CD14-positive monocyte (primary cell): ENCODE data around the gene SEC16B. TPM values are rescaled to one million over a fixed set of nuclear protein-coding genes. Genes with fewer than 3 reads are reported as not detected.
"Not testable (repeated sequence)": the region's sequence is repeated elsewhere in the genome, so short reads cannot be mapped to it uniquely, and the experiment has no call there.

Source experiments
- DNase-seq, 3 donors: peaks; one replicate each; pipeline ENCODE4 v3.0.0-alpha.2; 2011 to 2022
- H2AFZ ChIP-seq: 2 replicates; pipeline ENCODE4 v1.6.0; 2012; ENCODE audit warnings: mild to moderate bottlenecking, low read depth, low read length, inconsistent platforms; ENCODE audit not compliant: insufficient read depth, poor library complexity, severe bottlenecking
- H3K27ac ChIP-seq, 2 donors: 1 replicate in 1 of 2; 2 replicates in 1 of 2; pipeline ENCODE4 v1.5.1; 2012 to 2013; ENCODE audit warnings: low read length in 2 of 2, control low read depth in 1 of 2, inconsistent platforms in 1 of 2, low read depth in 1 of 2, mild to moderate bottlenecking in 1 of 2
- H3K27me3 ChIP-seq, 2 donors: one replicate each; pipeline versions ENCODE4 v1.6.0 to v1.6.1; 2011 to 2013; ENCODE audit warnings: low read length in 2 of 2; ENCODE audit not compliant: control insufficient read depth in 2 of 2, insufficient read depth in 2 of 2
- H3K36me3 ChIP-seq, 2 donors: replicated peaks in 1 of 2; 1 replicate in 1 of 2; 2 replicates in 1 of 2; pipeline versions ENCODE4 v1.5.1 to v1.6.1; 2012 to 2013; ENCODE audit warnings: low read length in 2 of 2, control low read depth in 1 of 2, inconsistent platforms in 1 of 2, mild to moderate bottlenecking in 1 of 2; ENCODE audit not compliant: insufficient read depth in 2 of 2, control insufficient read depth in 1 of 2
- H3K4me1 ChIP-seq, 2 donors: 1 replicate in 1 of 2; 2 replicates in 1 of 2; pipeline versions ENCODE4 v1.5.1 to v1.6.1; 2012 to 2013; ENCODE audit warnings: low read length in 2 of 2, control low read depth in 1 of 2, inconsistent platforms in 1 of 2, mild to moderate bottlenecking in 1 of 2, moderate library complexity in 1 of 2; ENCODE audit not compliant: insufficient read depth in 2 of 2, control insufficient read depth in 1 of 2
- H3K4me2 ChIP-seq: replicated peaks from 2 replicates; pipeline ENCODE3; 2012; ENCODE audit warnings: low read length, moderate library complexity, mild to moderate bottlenecking; ENCODE audit not compliant: poor library complexity, severe bottlenecking; ENCODE audit errors: extremely low read depth
- H3K4me3 ChIP-seq, 3 experiments: fragments of 200-600 bp in 1 of 3; sonication (generic) in 1 of 3; replicated peaks in 1 of 3; 1 replicate in 2 of 3; 2 replicates in 1 of 3; pipeline ENCODE4 v1.5.1; 2011 to 2013; ENCODE audit warnings: low read length in 3 of 3, mild to moderate bottlenecking in 3 of 3, control low read depth in 2 of 3, low read depth in 2 of 3, inconsistent platforms in 1 of 3, moderate library complexity in 1 of 3
- H3K79me2 ChIP-seq: 2 replicates; pipeline ENCODE4 v1.6.0; 2012; ENCODE audit warnings: mild to moderate bottlenecking, control low read depth, inconsistent platforms, low read length, moderate library complexity; ENCODE audit not compliant: insufficient read depth
- H3K9ac ChIP-seq: 2 replicates; pipeline ENCODE4 v1.6.0; 2017; ENCODE audit warnings: low read length, mild to moderate bottlenecking; ENCODE audit not compliant: insufficient read depth, poor library complexity, severe bottlenecking
- H3K9me3 ChIP-seq, 2 donors: replicated peaks in 1 of 2; 1 replicate in 1 of 2; 2 replicates in 1 of 2; pipeline versions ENCODE4 v1.5.1 to v1.6.1; 2012 to 2013; ENCODE audit warnings: low read length in 2 of 2, control low read depth in 1 of 2; ENCODE audit not compliant: control insufficient read depth in 1 of 2, insufficient read depth in 1 of 2
- H4K20me1 ChIP-seq: 2 replicates; pipeline ENCODE4 v1.6.0; 2012; ENCODE audit warnings: mild to moderate bottlenecking, low read length, control low read depth, moderate library complexity; ENCODE audit not compliant: insufficient read depth
- H3K27ac Mint-ChIP-seq, 7 donors: one replicate each; pipeline ENCODE4 v1.8.0; 2020; ENCODE audit warnings: mild to moderate bottlenecking in 7 of 7, mixed read lengths in 7 of 7, moderate library complexity in 6 of 7, inconsistent platforms in 2 of 7
- H3K27me3 Mint-ChIP-seq, 3 donors: one replicate each; pipeline ENCODE4 v1.8.0; 2021 to 2022; ENCODE audit warnings: low read depth in 3 of 3, mild to moderate bottlenecking in 3 of 3, mixed read lengths in 3 of 3, moderate library complexity in 3 of 3, inconsistent platforms in 1 of 3
- H3K36me3 Mint-ChIP-seq, 2 donors: one replicate each; pipeline ENCODE4 v1.8.0; 2020; ENCODE audit warnings: mixed read lengths in 2 of 2, inconsistent platforms in 1 of 2, mild to moderate bottlenecking in 1 of 2
- H3K4me1 Mint-ChIP-seq: one replicate; pipeline ENCODE4 v1.8.0; 2020; ENCODE audit warnings: mild to moderate bottlenecking, mixed read lengths
- H3K4me3 Mint-ChIP-seq, 2 donors: one replicate each; pipeline ENCODE4 v1.8.0; 2020; ENCODE audit warnings: mild to moderate bottlenecking in 2 of 2, mixed read lengths in 2 of 2, moderate library complexity in 1 of 2
- H3K9me3 Mint-ChIP-seq, 7 donors: one replicate each; pipeline ENCODE4 v1.8.0; 2020 to 2022; ENCODE audit warnings: mixed read lengths in 7 of 7, mild to moderate bottlenecking in 6 of 7, moderate library complexity in 6 of 7, inconsistent platforms in 2 of 7
- CTCF ChIP-seq: fragments of 200-600 bp; IDR thresholded peaks from one replicate; pipeline ENCODE4 v1.8.0; 2022; ENCODE audit warnings: antibody characterized with exemption, mild to moderate bottlenecking
- WGBS: methylation state at CpG from one replicate; pipeline ENCODE4 v1.1.5; 2013; ENCODE audit warnings: missing lambda C conversion rate; ENCODE audit not compliant: insufficient coverage; 5-methylcytosine and 5-hydroxymethylcytosine counted together
- intact Hi-C, 2 donors: fragments of 100-400 bp; cut with micrococcal nuclease; formaldehyde crosslinking; loops; one replicate each; pipeline versions ENCODE4 v1.15.0 to v1.15.1; 2023
- polyA plus RNA-seq, 3 donors: library from polyadenylated mRNA; depleted of rRNA in 1 of 3; unstranded in 2 of 3; stranded (reverse) in 1 of 3; fragments of 300-500 nt in 2 of 3; fragments of >200 nt in 1 of 3; fragmentation: Illumina TruSeq in 2 of 3; gene quantifications; 1 replicate in 2 of 3; 2 replicates in 1 of 3; pipeline ENCODE4 v1.2.3, GENCODE V29; 2012 to 2021

Gene SEC16B
- polyA plus RNA-seq, 3 donors, result 0.10 to 2.0 TPM; not detected in 1

GRCh38 chr1:177996957-177997356 is 27.1 kb upstream of the SEC16B start:
- Histone ChIP-seq H3K9ac (no peak overlapping the region), H3K4me3 (no peak overlapping the region), H3K36me3 (no peaks in the 10 kb centered on the region), H3K4me2 (no peak overlapping the region), H3K9me3 (no peaks in the 10 kb centered on the region), H3K27me3 (no peaks in the 10 kb centered on the region), H3K79me2 (no peaks in the 10 kb centered on the region), H3K4me1 (no peaks in the 10 kb centered on the region), H3K27ac (no peak overlapping the region), H4K20me1 (no peaks in the 10 kb centered on the region), H2AFZ (no peak overlapping the region)
- no peak overlapping the region for H3K4me3 Mint-ChIP-seq
- H3K4me1 Mint-ChIP-seq, result no peaks in the 10 kb centered on the region
- TF ChIP-seq CTCF, result no peak
- no peak overlapping the region for H3K27ac Mint-ChIP-seq
- WGBS, result 100% methylated on average over 2 of the region's 5 CpGs
- no peak for DNase-seq
- H3K27me3 Mint-ChIP-seq, result peaks cover 1 to 3% (median 3%) of the 10 kb centered on the region in 3 donors
- H3K9me3 Mint-ChIP-seq, result peaks cover 0 to 5% (median 2%) of the 10 kb centered on the region in 7 donors
- intact Hi-C loops, result no loop called here
- H3K36me3 Mint-ChIP-seq, result no peaks in the 10 kb centered on the region

- WGBS, result 100% methylated on average over 2 of the region's 5 CpGs
Observed at GRCh38 chr1:177995369-177995768, 25.5 kb upstream of the SEC16B start.

GRCh38 chr1:177986281-177986680 is 16.4 kb upstream of the SEC16B start:
- H3K27me3 Mint-ChIP-seq, H3K4me1 Mint-ChIP-seq, H3K36me3 Mint-ChIP-seq, DNase-seq, intact Hi-C loops, H3K36me3 ChIP-seq, H3K4me1 ChIP-seq, H3K27ac Mint-ChIP-seq, H3K9me3 ChIP-seq, H4K20me1 ChIP-seq, H3K27me3 ChIP-seq, H3K4me2 ChIP-seq, H2AFZ ChIP-seq, H3K27ac ChIP-seq, H3K79me2 ChIP-seq, H3K4me3 ChIP-seq, H3K9ac ChIP-seq, H3K4me3 Mint-ChIP-seq: not testable (repeated sequence)
- peaks cover 11 to 24% (median 18%) of the 10 kb centered on the region in 7 donors for H3K9me3 Mint-ChIP-seq
- 96% methylated on average over 5 of the region's 5 CpGs for WGBS

More at GRCh38 chr1:177995369-177995768, 25.5 kb upstream of the SEC16B start:
- no peaks in the 10 kb centered on the region for H3K27me3 ChIP-seq
- no peaks in the 10 kb centered on the region for H3K4me1 ChIP-seq
- no peak overlapping the region for H3K4me3 Mint-ChIP-seq
- no peak for DNase-seq
- no peak overlapping the region for H3K27ac Mint-ChIP-seq
- no peaks in the 10 kb centered on the region for H3K36me3 Mint-ChIP-seq
- H3K9ac ChIP-seq, result no peak overlapping the region
- H3K36me3 ChIP-seq, result no peaks in the 10 kb centered on the region
- intact Hi-C loops, result no loop called here
- peaks cover 1 to 5% (median 3%) of the 10 kb centered on the region in 3 donors for H3K27me3 Mint-ChIP-seq
- H3K9me3 Mint-ChIP-seq, result peaks cover under 1 to 8% (median 5%) of the 10 kb centered on the region in 7 donors
- H3K4me1 Mint-ChIP-seq, result no peaks in the 10 kb centered on the region
- no peaks in the 10 kb centered on the region for H3K79me2 ChIP-seq
- no peak overlapping the region for H3K4me2 ChIP-seq
- no peak overlapping the region for H3K4me3 ChIP-seq
- H3K27ac ChIP-seq, result no peak overlapping the region
- H3K9me3 ChIP-seq, result no peaks in the 10 kb centered on the region
- no peaks in the 10 kb centered on the region for H4K20me1 ChIP-seq
- no peak for TF ChIP-seq CTCF
- H2AFZ ChIP-seq, result no peak overlapping the region
